GM21390 (cell line): ENCODE measurements around the gene LSG1.

Source experiments
- ATAC-seq: cut with Tn5 transposase; IDR thresholded peaks from one replicate; pipeline ENCODE4 v1.9.1; 2021; ENCODE audit not compliant: unreplicated experiment

The LSG1 gene

GRCh38 chr3:194671900-194672808 lies at the start of gene LSG1:
Gene LSG1 (minus strand): TSS chr3:194672191. CDS start chr3:194672162, 29 bp downstream.
- ATAC-seq, result peak; percentile 84

- no peak for ATAC-seq
Observed at GRCh38 chr3:194720048-194720447, 48.1 kb upstream of the LSG1 start.

- ATAC-seq, result no peak
Observed at GRCh38 chr3:194718079-194718478, 46.1 kb upstream of the LSG1 start.

GRCh38 chr3:194715022-194715800 lies 43.2 kb upstream of the LSG1 start:
- ATAC-seq, result no peak

GRCh38 chr3:194714564-194714963 lies 42.6 kb upstream of the LSG1 start:
- no peak for ATAC-seq

- no peak for ATAC-seq
Observed at GRCh38 chr3:194714137-194714455, 42.1 kb upstream of the LSG1 start.

- no peak for ATAC-seq
Observed at GRCh38 chr3:194713299-194714136, 41.5 kb upstream of the LSG1 start.

GRCh38 chr3:194711913-194712312 lies 39.9 kb upstream of the LSG1 start:
- ATAC-seq, result no peak

- ATAC-seq, result no peak
Observed at GRCh38 chr3:194711286-194711685, 39.3 kb upstream of the LSG1 start.

GRCh38 chr3:194707147-194707540 lies 35.2 kb upstream of the LSG1 start:
- no peak for ATAC-seq

GRCh38 chr3:194705761-194706160 lies 33.8 kb upstream of the LSG1 start:
- ATAC-seq, result no peak

- no peak for ATAC-seq
Observed at GRCh38 chr3:194705227-194705626, 33.2 kb upstream of the LSG1 start.

- no peak for ATAC-seq
Observed at GRCh38 chr3:194702545-194702944, 30.6 kb upstream of the LSG1 start.

GRCh38 chr3:194696702-194697101 lies 24.7 kb upstream of the LSG1 start:
- ATAC-seq, result no peak

- peak; percentile 66 for ATAC-seq
Observed at GRCh38 chr3:194691481-194692283, 19.7 kb upstream of the LSG1 start.

- ATAC-seq, result no peak
Observed at GRCh38 chr3:194690501-194691372, 18.7 kb upstream of the LSG1 start.

- ATAC-seq, result no peak
Observed at GRCh38 chr3:194689493-194689944, 17.5 kb upstream of the LSG1 start.

- no peak for ATAC-seq
Observed at GRCh38 chr3:194688946-194689345, 17.0 kb upstream of the LSG1 start.

- ATAC-seq, result no peak
Observed at GRCh38 chr3:194688200-194688740, 16.3 kb upstream of the LSG1 start.
